Stimulated activated CD4-positive, alpha-beta T cell treated with anti-CD3 and anti-CD28 coated beads, Interleukin-1b, Interleukin-23, amount 100 ng/mL, for 1 hour (primary cell): Measurements from ENCODE around the gene PIK3R4.

Experiments used
- DNase-seq, 2 donors: peaks; one replicate each; pipeline ENCODE4 v3.0.0-alpha.2; 2020; ENCODE audit warnings: low read depth in 2 of 2

PIK3R4 gene

DNA sequence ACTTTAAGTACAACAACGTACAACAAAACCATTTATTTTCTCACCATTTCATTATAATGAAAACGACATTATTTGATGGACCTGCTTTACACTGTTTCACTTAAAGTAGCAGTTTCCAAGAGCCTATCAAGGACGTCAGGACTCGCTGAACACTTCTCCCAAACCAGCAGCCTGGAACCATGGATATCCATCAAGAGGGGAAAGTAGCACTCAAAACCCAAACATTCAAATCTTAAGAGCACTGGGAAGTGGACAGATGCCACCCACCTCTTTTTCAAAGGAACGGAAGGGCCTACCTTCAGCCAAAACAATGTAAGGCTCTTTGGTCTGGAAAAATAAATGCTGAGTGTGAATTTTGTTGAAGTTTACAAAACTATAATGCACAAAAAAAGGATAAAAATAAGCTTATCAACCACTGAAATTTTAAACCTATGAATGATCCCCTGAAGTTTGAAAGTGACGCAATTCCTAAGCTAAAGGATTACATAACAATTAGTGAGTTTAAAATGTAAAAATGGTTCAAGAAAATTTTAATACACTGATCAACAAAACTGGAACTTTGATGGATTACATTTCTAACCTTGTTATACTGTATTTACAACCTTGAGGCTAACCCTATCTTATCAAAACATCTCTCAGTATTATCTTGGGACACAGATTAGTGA is 4.6 kb downstream of the PIK3R4 start:
- no peak for DNase-seq

DNA sequence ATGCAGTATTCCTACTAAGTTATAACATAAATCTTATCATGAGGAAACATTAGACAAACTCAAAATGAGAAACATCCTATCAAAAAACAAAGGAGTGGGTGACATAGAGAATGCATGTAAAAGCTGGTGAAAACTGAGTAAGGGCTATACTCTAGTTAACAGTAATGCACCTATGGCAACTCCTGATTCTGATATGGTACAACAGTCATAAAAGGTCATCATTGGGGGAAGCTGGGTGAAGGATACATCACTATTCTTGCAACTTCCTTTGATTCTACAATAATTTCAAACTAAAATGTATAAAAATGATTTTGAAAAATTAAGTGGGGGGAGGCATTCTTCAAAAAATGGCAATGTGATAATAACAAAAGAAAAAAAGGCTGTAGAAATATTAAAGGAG is 6.8 kb downstream of the PIK3R4 start:
- no peak for DNase-seq

DNA sequence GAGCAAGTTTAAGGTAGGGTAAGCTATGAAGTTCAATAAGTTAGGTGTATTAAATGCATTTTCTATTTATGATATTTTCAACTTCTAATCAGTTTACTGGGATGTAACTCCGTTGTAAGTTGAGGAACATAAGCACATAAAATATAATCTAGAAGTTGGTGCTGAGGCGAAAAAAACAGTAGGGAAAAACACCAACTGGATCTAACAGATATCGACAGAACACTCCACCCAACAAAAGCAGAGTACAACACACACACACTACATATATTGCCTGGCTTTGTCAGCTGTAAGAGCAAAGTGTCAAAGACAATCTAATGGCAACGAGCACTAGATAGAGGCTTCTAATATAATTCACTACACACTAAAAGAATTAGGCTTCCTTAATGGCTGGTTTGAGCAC is 8.4 kb downstream of the PIK3R4 start:
- no peak for DNase-seq

DNA sequence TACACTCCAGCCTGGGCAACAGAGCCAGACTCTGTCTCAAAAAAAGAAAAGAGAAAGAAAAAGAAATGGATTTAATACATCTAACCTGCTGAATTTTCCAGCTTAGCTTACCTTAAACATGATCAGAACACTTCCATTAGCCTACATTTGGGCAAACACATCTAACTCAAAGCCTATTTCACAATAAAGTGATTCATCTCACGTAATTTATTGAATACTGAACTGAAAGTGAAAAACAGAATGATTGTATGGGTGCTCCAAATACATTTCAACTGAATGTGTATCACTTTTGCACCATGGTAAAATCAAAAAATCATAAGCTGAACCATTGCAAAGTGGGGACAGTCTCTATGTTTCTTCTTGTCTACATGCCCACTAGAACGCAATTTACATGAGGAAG is 9.0 kb downstream of the PIK3R4 start:
- no peak for DNase-seq

DNA sequence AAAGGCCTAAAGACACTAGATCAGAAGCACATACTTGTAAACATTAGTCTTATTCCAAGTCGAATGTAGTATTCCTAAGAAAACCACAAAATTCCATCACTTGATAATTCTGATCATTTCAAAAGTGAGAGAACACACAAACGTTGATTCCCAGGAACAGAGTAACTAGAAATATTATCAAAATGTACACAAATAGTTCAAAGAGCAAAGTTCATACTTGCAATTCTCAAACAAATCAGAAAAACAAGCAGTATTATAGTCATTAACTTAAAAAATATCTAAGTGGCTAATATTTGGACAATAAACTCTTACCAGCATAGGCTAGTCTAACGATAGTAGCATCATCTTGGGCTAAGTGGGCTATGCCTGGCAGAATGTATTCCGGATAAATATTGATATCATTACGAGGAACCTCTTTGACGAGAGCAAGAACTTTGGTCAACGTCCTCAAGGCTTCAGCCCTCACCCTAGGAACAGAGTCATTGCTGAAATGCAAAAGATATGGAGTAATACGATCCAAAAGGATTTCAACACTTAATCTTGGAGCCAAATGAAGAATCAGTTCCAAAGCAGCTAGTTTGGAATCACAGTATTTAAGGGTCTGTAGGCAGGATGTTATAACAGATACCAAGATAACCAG is 13.3 kb downstream of the PIK3R4 start:
- no peak for DNase-seq

DNA sequence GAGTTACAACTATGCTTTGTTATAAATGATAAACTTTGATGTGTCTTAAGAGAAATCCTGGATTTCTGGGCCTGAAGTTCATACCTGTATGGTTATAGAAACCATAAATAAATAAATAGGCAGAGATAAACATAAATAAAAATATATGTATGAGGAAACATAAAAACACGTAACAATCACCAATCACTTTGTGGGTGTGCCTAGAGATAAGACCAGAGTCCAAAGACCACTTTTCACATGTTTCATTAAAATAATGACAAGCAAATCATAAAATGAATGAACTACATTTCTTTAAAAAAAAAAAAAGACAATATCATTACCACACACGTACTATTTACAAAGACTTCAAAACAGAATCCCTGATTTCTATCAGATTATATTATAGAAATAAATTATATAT is 14.1 kb downstream of the PIK3R4 start:
- no peak for DNase-seq

DNA sequence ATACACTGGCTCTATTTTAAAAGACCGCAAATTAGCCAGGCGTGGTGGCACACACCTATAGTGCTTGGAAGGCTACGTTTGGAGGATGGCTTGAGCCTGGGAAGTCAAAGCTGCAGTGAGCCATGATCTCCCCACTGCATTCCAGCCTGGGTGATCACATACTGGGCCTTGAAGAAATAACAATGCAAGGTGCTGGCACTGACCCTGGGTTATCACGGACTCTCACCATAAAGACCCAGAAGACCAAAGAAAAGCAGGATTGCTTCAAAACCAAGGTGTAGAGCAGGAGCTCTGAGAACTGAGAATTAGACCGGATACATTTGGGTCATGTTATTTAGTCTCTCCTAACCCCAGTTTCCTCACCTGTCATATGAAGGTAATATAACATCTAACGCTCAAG is 14.8 kb downstream of the PIK3R4 start:
- DNase-seq = no peak

DNA sequence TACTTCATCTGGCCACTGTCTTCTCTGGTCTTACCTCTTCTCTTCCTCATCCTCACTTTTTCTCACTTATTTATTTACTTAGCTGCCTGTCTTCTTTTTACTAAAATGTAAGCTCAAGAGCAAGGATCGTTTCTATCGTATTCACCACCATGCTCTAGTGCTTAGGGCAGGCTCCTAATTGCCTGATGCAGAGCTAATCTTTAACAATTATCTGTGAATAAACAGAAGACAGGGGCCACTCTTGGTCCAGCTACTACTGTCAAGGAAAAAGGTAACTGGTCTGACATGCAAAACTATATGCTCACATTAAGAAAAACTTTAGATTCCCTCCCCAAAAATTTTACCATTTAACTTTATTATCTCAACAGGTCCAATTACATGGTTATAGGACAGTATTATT is 17.5 kb downstream of the PIK3R4 start:
- no peak for DNase-seq

DNA sequence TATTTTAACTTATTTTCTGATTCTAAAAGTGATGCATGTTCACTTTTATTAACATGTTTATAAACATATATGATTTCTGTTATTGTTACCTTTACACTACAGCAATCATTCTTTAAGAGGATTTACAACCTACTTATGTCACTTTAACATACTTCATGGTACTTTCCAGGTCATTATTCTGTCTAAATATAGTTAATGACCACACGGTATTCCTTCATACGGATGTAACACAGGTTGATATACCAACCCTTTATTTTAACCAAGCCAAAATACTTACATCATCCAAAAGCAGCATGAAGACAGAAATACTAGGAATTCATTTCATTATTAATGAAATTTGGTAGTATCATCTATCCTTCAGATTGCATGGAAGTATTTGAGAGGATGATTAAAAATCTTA is 18.6 kb downstream of the PIK3R4 start:
- DNase-seq = no peak

DNA sequence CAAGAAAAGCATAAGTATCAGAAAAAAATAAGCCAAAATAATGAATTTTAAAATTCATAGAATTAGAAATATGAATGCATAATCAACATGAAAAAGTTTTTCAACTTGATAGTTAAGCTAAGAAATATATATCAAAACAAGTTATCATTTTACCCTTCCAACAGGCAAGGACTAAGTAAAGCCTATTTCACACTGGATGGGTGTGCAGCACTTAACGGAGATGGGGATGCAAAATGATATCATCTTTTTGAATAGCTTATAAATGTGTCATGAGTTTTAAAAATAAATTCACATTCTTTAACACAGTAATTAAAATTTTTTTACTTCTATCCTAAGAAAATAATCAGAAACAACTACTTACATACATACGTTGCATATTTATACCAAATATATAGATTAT is 20.9 kb downstream of the PIK3R4 start:
- no peak for DNase-seq

DNA sequence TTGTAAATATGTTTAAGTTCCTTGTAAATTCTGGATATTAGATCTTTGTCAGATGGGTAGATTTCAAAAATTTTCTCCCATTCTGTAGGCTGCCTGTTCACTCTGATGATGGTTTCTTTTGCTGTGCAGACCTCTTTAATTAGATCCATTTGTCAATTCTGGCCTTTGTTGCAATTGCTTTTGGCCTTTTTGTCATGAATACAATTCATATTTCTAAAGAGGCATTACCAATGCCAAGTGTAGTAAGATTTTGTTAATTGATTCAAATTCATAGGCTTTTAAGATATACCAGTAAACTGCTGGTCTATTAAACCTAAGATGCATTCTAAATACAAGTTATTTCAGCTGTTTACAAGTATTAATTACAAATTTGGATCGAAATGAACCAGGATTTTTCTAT is 31.0 kb downstream of the PIK3R4 start:
- DNase-seq = no peak

DNA sequence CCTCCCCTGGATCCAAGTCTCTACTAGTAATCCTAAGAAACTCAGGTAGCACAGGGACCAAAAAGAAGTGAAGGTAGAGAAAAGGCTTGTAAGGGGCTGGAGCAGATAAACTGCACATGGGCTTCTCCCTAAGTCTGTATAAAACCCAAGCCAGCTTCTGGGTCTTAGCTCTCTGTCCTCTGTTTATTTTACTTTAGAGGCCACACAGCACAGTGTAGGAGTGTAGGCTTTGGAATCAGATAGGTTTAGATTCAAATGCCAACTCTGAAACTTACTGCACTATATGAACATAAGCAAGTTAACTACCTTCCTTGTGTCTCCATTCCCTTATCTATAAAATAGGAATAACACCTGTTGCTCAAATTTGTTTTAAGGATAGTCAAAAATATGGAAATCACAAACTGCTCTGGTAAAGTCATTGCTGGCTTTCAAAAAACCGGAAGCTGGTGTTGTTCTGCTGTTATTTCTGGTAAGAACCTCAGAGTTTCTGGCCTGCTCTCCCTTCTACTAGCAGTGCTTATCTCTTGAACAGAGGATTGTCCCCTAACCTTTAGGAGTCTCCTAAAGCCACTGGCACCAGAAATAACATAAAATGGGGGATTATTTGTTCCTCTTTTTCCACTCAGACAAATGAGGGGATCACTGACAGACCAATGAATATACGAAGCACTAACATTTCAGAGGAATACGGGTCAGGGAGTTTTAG is 33.8 kb downstream of the PIK3R4 start:
- DNase-seq = no peak

DNA sequence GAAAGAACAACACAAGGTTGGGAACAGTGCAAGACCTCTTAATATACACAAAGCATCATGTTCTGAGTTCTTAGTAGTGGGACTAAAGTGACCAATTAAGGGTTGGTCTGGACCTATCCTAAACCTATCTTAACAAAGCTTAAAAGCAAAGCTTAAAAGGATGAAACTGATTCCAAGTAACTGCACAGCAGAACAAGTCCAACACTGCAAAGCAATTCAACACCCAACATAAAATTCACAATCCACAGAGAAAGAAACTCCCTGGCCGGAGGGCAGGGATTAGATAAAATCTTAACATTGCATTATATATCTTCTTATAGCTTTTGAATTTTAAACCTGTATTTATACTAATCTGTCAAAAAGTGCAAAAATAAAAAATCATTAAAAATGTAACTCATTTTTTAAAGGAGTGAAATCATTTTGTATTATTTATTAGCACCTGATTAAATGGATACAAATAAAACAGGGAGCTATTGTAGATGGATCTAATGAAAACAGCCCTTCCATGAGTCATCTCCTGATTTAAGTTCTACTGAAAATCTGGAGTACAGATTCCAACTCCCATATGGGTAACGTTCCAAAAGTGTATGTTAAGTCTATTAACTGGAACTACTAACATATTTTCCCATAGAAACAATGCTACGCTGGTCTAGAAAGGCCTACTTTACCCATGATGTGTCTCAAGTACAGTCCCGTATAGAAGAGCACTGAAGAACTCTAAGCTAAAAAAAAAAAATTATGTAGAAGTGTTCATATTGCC is 34.9 kb downstream of the PIK3R4 start:
- DNase-seq = no peak

DNA sequence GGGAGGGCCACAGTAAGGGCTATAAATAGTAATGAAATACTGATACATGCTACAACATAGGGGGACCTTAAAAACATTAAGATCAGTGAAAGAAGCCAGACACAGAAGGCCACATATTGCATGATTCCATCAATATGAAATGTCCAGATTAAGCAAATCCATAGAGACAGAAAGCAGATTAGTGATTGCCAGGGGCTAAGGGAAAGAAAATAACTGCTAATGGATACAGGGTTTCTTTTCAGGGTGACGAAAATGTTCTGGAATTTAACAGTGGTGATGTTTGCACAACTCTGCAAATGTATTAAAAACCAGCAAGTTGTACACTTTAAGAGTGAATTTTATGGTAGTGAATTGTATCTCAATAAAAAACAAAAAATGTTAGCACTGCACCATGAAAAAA is 37.0 kb downstream of the PIK3R4 start:
- DNase-seq = no peak

DNA sequence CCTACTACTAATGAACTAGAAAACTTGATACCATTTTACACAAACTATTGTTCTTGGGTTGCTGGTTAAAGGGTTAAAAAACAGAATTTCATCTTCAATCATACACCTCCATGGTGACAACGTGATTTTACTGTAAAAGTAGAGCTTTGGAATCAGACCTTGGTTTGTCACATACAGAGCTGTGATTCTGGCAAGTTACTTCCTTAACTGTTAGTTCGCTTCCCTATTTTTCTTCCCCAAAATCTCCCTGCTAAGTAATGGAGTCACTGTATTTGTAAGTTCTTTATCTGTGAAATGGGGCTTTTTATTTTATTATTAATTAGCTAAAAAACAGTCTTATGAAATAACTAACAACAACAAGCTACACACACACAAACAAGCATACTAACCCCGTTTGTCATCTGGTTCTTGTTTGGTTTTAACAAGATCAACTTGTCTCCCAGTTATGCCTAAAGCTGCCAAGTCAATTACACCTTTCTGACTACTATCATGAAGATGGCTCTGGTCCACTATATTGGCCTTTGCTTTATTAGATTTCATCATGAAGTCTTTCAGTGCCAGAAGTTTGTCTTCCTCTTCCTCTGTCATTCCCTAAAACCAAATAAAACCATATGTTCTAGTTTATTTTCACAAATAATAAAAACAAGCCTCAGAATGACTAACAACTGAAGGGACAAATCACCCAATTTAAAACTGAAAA is 38.6 kb downstream of the PIK3R4 start:
- DNase-seq = no peak

DNA sequence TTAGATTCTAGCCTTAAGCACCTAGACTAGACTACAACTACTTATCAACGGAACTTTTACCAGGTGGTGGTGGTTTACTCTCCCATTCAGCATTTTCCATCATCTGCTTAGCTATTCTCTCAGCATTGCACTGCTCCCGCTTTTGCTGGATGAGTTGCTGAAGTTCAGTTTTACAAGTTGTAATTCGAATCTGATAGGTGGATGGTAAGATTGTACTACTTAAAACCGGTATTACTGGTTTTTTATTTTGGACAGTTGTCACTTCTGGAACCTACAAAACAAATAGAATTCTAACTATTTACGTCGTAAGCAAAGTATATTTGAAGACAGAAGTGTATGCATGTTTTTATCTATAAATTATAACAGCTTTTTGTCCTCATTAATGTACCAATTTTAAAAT is 41.1 kb downstream of the PIK3R4 start:
- DNase-seq = no peak

DNA sequence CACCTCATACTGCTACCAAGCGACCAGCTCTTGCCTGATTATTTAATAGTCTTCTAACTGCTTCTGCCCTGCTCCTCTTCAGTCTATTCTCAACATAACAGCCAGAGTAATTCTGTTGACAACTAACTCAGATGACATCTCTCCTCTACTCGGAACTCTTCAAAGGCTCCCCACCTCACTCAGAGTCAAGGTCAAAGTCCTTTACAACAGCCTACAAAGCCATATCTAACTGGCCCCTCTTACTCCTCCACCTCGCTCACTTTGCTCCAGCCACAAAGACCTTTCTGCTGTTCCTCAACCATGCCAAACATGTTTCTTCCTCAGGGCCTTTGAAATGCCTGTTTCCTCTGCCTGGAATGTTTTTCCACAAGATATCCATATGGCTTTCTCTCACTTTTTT is 43.6 kb downstream of the PIK3R4 start:
- no peak for DNase-seq

DNA sequence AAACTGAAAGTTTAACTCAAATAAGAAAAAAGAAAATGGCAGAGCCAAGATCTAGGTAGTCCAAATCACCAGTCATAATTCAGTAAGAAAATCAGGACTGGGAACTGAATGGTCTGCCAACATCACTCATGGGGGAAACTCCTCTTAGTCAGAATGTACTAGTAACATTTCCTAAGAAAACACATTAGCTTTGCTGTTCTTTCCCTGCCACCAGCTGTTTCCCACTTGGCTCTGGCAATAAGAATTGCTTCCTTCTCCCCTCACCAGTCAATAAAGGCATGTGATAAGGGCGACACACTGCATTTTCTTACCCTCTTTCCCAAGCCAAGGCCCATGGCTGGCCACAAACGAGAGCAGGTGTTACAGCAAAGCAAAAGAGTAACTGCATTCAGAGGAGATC is 46.1 kb downstream of the PIK3R4 start:
- DNase-seq = no peak

DNA sequence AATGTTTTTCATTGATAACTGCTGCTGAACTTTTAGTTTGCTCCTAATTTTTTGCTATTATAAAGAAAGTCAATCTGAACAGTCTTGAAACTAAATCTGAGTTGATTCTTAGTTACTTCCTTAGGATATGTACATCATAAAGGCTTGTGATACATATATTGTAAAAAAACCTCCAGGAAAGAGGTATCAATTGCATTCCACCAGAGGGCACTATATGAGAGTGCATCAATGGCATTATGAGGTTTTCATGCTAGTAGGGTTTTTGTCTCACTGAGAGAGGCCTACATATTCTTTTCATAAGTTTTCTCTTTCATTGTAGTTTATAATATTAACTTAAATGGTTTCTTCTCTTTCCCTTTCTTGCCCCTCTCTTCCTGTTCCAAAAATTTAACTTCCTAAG is 46.9 kb downstream of the PIK3R4 start:
- no peak for DNase-seq

DNA sequence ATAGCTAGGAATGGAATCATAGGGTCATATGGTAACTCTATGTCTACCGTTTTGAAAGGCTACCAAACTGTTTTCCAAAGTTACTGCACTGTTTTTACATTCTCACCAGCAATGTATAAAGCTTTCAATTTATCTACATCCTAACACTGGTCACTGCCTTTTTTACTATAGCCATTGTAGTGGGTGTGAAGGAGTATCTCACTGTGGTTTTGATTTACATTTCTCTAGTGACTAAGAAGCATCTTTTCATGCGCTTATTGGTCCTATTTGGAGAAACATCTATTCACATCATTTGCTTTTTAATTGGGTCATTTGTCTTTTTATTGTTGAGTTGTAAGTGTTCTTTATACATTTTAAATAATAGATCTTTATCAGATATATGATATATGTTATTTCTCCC is 53.3 kb downstream of the PIK3R4 start:
- DNase-seq = no peak

DNA sequence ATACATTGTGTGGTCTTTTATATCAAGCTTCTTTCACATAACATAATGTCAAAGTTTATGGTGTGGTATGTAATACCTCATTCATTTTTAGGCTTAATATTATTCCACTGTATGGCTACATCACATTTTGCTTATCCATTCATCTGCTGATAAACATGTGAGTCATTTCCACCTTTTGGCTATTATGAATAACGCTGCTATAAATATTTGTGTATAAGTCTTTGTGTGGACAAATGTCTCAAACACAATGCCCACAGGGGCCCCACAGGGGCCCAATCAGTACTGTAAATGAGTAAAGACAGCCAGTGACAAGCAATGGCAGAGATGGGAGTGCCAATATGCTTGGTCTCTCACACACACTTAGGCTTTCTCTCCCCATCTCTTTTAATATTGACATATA is 54.2 kb downstream of the PIK3R4 start:
- no peak for DNase-seq
